GM18870 (cell line): ENCODE data around the gene AP3B1.

Experiments
- ATAC-seq: cut with Tn5 transposase; IDR thresholded peaks from one replicate; pipeline ENCODE4 v1.9.1; 2021; ENCODE audit warnings: moderate library complexity; ENCODE audit not compliant: unreplicated experiment

Gene AP3B1

DNA sequence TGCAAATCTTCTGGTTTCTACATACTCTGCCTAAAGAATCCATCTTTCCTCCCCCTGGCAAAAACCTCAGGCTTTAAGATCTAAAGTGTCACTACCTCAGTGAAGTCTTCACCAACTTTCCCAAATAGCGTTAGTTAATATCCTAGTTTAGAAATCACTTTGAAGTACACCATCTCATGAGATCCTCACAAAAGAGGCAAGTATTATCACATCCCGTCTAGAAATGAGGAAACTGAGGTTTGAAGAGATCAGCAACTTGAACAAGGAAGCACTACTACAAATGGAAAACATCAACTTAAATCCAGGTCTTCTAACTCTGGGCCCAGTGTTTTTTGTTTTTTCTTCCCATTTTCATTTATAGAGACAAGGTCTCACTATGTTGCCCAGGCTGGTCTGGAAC, 4.6 kb downstream of the AP3B1 start:
- ATAC-seq, result no peak

DNA sequence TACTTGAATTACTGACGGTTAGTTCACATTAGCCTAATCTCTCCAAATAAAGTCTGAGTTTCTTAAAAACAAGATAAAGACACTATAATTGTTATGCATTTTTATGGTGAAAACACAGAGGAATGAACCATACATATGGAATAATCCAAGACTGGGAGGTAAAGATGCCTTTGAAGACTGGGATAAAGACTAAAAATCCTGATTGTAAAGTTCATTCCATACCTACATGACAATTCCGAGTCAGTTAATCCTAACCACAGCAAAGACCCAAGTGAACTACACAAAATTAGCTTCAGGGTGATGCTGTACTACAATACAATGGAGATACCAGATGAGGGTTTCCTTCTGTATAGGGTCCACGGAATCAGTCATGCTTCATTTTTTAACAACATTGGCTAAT, 6.3 kb downstream of the AP3B1 start:
- ATAC-seq, result no peak

DNA sequence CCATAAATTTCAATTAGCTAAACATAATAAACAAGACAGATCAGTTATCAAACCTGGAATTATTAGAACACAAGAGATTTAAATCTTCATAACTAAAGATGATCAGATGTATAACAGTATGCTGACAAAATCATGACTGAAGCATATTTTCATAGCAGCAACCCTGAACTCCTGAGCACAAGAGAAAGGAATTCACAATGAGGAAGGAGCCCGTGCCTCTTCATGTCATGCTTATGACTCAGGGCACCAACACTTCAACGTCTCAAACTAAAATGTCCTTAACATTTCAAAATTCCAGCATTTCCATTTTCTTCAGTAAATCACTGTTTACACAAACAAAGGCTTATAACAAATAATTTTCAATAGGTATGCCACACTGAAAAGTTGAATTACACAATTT, 6.7 kb downstream of the AP3B1 start:
- no peak for ATAC-seq

DNA sequence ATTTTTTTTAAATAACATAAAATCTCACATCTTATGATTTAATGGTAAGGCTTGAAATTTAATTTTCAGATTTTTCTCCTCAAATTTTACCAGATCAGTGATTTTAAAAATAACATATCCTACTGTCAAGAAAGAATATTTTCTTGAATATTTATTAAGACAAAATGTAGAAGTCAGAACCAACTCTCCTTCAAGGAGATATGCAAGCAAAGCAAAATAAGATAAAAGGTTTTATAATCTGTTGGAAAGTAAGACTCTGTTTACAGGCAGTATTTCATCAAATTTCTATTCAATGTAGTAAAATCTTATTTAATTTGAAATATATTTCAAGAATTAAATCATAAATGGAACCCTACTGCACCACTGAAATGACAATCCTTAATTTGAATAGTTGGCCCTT, 7.3 kb downstream of the AP3B1 start:
- ATAC-seq, result no peak

DNA sequence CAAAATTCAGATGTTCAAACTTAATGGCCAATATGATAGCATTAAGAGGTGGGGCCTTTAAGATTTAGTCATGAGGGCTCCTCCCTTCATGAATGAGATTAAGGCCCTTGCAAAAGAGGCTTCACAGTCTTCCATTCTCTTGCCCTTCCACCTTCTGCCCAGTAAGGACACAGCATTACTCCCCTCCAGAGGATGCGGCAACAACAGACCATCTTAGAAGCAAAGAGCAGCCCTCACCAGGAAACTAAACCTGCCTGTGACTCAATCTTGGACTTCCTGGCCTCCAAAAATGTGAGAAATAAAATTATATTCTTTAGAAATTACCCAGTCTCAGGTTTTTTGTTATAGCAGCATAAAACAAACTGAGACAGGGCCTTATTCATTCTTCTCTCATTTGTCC, 8.2 kb downstream of the AP3B1 start:
- ATAC-seq, result no peak

DNA sequence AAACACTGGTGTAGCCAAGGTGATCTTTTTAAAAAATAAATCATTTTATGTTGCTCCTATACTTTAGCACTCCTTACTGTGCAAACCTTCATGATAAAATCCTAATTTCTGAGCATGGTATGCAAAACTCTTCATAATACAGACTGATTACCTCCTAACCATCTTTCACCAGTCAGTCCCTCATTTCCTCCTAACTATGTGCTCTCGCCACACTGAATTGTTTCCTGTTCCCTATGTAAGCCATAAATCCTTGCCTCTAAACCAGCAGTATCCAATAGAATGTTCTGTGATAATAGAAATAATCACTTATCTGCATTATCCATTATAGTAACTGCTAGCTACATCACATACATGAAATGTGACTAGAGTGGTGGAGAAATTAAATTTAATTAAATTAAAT, 10.7 kb downstream of the AP3B1 start:
- no peak for ATAC-seq

DNA sequence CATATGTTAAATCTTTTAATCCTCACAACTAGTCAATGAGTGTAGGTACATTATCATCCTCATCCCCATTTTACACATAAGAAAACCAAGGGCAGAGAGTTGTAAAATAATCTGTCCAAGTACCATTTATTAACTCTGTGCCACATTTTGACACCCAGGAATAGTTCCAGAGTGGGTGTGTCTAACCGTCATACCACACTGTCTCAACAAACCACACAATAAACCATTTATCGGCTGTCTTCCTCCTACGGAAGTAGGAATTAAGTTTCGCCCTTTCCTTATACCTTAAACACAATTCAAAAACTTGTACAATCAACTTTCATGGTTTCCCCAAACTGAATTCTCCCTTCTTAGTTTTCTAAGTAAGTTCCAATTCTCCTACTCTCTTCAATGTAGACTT, 11.4 kb downstream of the AP3B1 start:
- ATAC-seq, result no peak

DNA sequence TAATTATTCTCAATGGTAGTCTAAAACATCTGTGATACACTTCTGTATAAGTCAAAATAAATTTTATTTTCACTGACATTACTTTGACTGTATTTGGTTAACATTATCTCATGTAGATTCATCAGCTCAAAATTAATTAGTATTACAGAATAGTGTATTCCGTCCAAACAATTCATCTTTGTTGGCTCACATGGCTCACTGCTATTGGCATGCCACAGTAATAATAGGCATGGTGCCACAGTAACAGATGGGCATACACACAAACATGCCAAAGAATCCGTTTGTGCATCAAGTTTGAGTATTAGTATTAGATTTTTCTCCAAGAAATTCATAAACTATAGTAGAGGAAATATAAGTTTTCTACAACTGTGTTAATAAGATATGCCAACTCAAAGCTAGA, 14.2 kb downstream of the AP3B1 start:
- no peak for ATAC-seq

DNA sequence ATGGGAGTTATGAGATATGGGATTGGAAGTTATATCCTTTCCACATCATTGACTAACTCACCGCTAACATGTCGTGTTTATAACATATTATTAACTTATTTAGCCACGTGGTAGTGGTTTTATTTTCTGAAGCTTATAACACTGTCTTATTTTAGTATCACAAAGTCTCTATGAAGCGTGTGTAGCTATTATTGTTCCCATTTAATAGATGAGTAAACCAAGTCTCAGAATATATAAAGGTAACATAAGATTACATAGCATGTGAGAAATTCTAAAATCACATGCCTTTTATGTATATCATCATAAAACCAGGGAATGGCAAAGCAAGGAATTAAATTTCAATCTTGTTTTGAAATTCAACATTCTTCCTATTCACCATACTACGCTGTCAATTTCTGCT, 15.3 kb downstream of the AP3B1 start:
- no peak for ATAC-seq

DNA sequence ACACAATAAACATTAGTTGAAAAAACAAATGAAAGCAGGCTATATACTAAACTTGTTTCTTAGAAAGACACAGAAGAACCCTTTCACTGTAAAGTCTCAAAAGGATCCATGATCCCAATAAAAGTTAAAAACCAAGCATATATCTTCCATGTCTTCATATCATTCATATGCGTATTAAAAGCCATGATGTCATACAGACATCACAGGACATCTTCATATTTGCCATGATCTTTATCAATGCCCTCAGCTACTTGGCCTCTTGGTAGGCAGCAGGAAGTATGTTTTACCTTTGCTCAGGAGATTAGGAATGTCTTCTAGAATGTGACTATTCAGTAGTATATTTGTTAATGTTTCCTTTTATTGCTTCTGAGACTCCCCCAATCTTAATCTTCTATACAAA, 16.8 kb downstream of the AP3B1 start:
- ATAC-seq, result no peak

DNA sequence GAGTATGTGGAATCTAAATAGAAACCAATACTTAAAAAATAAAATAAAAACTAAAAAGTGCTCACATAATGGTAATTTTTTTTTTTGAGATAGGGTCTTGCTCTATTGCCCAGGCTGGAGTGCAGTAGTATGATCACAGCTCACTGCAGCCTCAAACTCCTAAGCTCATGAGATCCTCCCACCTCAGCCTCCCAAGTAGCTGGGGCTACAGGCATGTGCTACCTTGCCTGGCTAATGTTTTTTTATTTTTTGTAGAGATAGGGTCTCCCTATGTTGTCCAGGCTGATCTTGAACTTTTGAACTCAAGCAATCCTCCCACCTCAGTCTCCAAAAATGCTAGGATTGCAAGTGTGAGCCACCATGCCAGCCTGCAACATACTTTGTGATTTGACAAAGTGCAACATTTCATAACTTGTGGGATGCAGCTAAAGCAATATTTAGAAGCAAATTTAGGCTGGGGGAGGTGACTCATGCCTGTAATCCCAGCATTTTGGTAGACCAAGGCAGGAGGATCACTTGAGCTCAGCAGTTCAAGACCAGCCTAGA, 18.4 kb downstream of the AP3B1 start:
- ATAC-seq, result no peak

DNA sequence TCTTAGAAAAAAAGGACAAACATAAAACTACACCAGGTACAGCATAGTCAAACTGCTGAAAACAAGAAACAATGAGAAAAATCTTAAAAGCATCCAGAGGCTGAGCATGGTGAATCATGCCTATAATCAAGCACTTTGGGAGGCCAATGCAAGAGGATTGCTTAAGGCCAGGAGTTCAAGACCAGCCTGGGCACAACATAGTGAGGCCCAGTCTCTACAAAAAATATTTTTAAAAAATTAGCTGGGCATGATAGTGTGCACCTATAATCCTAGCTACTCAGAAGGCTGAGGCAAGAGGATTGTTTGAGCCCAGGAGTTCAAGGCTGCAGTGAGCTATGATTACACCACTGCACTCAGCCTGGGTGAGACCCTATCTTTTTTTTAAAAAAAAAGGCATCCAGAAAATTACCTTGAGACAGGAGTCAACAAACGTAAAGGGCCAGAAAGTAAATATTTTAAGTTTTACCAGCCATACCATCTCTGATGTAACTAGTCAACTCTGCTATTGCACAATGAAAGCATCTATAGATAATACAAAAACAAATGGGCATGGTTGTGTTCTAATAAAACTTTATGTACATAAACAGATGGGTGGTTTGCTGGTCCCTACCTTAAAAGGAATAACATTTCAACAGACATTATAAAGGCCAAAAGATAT, 19.8 kb downstream of the AP3B1 start:
- no peak for ATAC-seq

DNA sequence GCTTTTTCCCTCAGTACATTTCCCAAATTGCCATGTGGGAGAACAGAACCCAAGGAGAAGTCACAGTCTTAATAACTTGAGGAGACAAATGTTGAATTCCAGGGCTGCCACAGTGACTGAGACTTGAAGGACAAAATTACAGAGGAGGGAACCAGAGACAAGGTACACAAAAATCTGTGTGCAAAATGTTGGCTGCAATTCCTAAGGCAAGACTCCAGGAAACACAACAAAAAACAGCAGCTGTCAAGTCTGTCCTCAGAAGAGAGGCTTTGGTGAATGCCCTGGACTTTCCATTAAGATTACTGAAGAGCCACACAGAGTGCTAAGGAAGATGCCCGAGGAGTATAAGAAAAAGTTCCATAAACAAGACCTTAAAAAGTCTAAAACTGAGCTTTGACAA, 21.1 kb downstream of the AP3B1 start:
- ATAC-seq, result no peak

DNA sequence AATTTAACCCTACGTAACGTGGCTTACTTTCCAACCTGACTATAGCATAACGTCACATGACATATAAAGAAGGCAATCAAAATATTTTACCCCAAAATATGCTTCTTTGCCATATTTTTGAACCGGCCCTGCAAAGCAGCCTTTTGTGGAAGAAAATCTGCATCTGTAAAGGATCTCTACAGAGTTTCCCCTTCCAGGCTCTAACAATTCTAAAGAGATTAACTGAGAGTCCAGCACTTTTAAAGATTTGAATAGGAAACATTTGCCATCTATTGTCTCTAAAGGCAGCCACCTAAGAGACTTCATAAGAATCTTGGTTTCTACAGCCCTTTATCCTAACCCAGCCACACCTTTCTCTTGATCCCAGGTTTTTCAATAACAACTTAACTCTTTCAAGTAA, 22.7 kb downstream of the AP3B1 start:
- no peak for ATAC-seq

DNA sequence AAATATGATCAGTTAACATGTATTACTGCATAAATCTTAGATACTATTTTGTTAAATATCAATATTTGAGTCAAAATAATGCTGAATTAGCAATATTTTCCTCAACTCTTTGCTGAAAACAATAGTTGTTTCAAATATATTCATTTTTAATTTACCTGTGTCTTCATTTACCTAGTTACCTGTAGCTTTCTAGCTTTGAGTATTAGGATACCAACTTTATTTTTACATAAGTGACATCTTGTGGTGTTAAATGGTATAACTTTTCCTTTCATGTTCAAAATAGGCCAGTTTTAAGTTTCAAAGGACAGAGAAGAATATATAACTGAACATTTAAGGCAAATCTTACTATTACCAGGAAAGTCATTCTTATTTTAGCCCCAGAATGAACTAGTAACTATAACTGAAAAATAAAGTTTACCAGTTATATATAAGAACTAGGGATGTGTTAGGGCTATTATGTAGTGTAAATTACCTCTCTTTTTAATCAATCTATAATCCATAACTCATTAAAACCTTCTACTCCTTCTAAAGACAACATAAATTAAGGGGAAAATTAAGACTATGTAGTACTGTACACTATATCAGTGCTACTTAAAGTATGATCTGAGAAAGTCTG, 25.3 kb downstream of the AP3B1 start:
- no peak for ATAC-seq

DNA sequence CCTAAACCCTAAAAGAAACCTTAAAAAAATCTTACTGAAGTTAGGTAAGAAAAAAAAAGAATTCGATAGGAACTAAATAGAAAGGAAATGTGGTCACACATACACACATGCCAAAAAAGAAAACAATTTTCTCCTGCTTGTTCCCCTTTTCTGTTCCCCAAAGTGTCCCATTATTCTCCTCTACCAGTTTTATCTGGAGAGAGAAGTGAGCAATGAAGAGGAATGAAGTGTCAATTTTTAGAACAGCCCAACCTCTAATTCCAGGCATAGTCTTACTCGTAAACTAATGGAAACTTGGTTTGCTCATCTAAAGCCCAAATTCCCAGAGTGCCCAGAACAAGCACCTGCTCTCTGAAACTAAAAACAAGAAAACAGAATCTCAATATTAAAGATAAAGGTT, 26.1 kb downstream of the AP3B1 start:
- ATAC-seq, result no peak

DNA sequence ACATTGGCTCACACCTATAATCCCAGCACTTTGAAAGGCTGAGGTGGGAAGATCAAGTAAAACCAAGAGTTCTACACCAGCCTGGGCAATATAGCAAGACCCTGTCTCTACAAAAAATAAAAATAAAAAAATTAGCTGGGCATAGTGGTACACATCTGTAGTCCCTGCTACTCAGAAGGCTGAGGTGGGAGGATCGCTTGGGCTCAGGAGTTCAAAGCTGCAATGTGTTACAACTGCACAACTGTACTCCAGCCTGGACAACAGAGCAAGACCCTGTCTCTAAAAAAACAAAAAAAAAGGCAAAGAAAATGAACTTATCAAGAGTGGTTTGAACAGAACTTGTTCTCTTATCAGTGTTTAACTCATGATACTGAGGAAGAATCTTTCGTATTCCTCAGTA, 29.3 kb downstream of the AP3B1 start:
- ATAC-seq, result no peak

DNA sequence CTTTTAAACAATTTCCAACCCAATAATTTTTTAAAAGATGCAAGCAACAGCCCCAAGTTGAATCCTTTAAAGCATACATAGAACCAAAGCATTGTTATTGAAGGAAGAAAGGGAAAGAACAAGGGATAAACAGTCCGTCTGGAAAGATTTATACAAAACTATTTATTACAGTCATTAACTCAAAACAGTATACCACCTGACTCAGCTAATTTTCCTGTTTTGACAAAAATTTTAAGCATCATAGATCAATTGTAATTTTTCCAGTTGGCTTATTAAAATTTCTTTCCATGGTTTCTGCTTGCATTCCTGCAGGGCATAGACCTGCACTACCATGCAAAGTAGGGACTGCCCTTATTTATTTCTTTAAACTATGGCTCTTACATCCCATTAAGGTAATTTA, 29.9 kb downstream of the AP3B1 start:
- ATAC-seq, result no peak

DNA sequence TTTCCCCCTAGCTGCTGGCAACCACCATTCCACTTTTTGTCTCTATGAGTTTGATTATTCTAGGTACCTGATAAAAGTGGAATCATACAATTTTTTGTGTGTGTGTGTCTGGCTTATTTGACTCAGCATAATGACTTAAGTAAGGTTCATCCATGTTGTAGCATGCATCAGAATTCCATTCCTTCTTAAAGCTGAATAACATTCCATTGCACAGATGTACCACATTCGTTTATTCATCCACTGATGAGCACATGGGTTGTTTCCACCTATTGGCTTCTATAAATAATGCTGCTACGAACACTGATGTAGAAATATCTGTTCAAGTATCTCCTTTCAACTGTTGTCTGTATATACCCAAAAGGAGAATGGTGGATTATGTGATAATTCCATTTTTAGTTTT, 33.7 kb downstream of the AP3B1 start:
- ATAC-seq, result no peak

DNA sequence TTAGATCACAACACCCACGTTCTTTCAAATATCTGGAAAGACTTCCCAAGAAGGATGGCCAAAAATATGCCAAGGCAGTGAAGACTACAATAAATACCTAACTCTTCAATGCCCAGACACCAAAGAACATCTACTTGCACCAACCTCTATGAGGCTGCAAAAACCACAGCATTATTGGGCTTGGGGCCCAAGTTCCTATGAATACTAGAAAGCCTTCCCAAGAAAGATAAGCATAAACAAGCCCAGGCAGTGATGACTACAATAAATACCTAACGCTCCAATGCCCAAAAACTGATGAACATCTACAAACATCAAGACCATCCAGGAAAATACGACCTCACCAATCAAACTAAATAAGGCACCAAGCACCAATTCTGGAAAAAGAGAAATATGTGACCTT, 41.3 kb downstream of the AP3B1 start:
- no peak for ATAC-seq

DNA sequence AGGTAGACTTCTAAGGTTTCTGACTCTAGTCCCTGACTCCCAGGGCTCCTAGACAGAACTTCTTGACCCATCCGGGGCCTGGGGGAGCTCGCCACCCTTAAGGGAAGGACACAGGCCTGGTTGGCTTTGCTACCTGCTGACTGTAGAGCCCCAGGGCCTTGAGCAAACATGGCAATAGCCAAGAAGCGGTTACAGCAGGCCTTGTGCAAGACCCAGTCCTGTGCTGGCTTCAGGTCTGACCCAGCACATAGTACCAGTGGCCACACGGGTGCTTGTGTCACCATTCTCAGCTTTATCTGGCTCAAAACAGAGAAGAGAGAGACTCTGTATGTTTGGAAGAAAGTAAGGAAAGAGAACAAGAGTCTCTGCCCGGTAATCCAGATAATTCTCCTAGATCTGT, 41.8 kb downstream of the AP3B1 start:
- no peak for ATAC-seq

DNA sequence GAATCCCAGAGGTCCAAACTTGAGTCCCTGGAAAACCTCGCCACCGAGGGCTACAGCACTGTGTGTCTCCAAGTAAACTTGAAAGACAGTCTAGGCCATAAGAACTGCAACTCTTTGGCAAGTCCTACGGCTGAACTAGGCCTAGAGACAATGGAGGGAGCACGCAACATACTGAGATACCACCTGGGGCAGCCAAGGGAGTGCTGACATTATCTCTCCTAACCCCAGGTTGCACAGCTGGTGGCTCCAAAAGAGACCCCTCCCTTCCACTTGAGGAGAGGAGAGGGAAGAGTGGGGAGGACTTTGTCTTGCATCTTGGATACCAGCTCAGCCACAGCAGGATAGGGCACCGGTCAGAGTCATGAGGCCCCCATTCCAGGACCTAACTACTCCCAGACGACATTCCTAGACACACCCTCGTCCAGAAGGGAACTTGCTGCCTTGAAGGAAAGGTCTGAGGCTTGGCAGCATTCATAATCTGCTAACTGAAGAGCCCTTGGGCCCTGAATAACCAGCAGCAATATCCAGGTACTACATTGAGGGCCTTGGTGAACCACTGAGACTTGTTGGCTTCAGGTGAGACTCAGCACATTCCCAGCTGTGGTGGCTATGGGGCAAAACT, 42.7 kb downstream of the AP3B1 start:
- ATAC-seq, result no peak

DNA sequence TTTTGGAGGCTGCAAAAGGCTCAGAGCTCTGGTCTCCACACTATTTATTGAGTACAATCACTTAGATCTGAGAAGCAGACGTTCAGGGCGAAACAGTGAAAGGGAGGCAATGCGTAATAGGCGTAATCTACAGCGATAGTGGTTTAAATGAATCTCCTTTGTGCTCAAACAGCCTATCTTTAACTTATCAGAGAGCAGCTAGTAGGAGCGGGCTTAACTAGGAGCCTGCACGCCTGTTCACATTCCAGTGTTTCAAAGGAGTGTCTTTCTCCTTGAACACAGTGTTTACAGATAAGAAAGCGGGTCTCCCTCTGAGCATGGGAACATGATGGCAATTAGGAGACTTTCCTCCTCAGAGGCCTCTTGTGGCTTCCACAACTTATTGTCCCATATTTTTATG, 49.4 kb downstream of the AP3B1 start:
- ATAC-seq, result no peak
